Aorta (tissue), 5 donors: ENCODE measurements around the gene SPRTN. TPM values are rescaled to one million over a fixed set of nuclear protein-coding genes. Genes with fewer than 3 reads are reported as not detected.

Experiments
- ATAC-seq: fragments of 200-7000 bp; cut with Tn5 transposase; one replicate; pipeline ENCODE4 v1.9.1; 2022; ENCODE audit warnings: moderate library complexity; ENCODE audit not compliant: low FRiP score
- DNase-seq, 2 donors: peaks; one replicate each; pipeline ENCODE4 v3.0.0-alpha.2; 2020
- H3K27ac ChIP-seq, 2 donors: one replicate each; pipeline ENCODE4 v1.5.1; 2013; ENCODE audit warnings: low read length in 2 of 2, mild to moderate bottlenecking in 2 of 2, moderate library complexity in 2 of 2, control low read depth in 1 of 2, inconsistent platforms in 1 of 2, low read depth in 1 of 2
- H3K27me3 ChIP-seq, 2 donors: one replicate each; pipeline ENCODE4 v1.6.1; 2013; ENCODE audit warnings: control low read depth in 1 of 2, low read length in 1 of 2, mild to moderate bottlenecking in 1 of 2, moderate library complexity in 1 of 2; ENCODE audit not compliant: insufficient read depth in 2 of 2, control insufficient read depth in 1 of 2
- H3K36me3 ChIP-seq, 2 donors: one replicate each; pipeline ENCODE4 v1.6.1; 2013; ENCODE audit warnings: control low read depth in 1 of 2, low read length in 1 of 2, mild to moderate bottlenecking in 1 of 2; ENCODE audit not compliant: insufficient read depth in 2 of 2, control insufficient read depth in 1 of 2
- H3K4me1 ChIP-seq, 2 donors: one replicate each; pipeline ENCODE4 v1.6.1; 2013; ENCODE audit warnings: low read length in 2 of 2, control low read depth in 1 of 2, mild to moderate bottlenecking in 1 of 2, moderate library complexity in 1 of 2; ENCODE audit not compliant: insufficient read depth in 2 of 2, control insufficient read depth in 1 of 2
- H3K4me3 ChIP-seq, 2 donors: one replicate each; pipeline ENCODE4 v1.5.1; 2013; ENCODE audit warnings: low read length in 2 of 2, control low read depth in 1 of 2, mild to moderate bottlenecking in 1 of 2
- H3K9me3 ChIP-seq: one replicate; pipeline ENCODE4 v1.6.1; 2013; ENCODE audit warnings: mild to moderate bottlenecking, low read length; ENCODE audit not compliant: control insufficient read depth
- WGBS, 2 donors: extraction: QIAGEN DNeasy Blood & Tissue Kit; methylation state at CpG; one replicate each; pipeline ENCODE4 v1.1.7; 2013; 5-methylcytosine and 5-hydroxymethylcytosine counted together
- intact Hi-C, 2 donors: fragments of 100-400 bp; cut with DNase I; formaldehyde crosslinking; loops; one replicate each; pipeline versions ENCODE4 v1.14.2 to v1.15.0; 2022
- polyA plus RNA-seq, 2 donors: library from polyadenylated mRNA; stranded (reverse); fragments of 200-250 nt; gene quantifications; one replicate each; pipeline ENCODE4 v1.2.3, GENCODE V29; 2013
- total RNA-seq, 2 donors: library from RNA; stranded (reverse); fragmentation: NEBNext Ultra II Directional; extraction: Animal tissue kit (Norgen Biotek cat#: 25700); gene quantifications; one replicate each; pipeline ENCODE4 v1.2.1, GENCODE V29; 2021
- donor health status: healthy with polysubstance abuse.
- donor health status: Bipolar disorder and iron deficiency.
- donor health status: DM: no; HTN: no; CAD: no.
- donor health status: DM: no; HTN: no; CAD: no.
- donor health status: DM: yes; HTN: yes; CAD: no.

The SPRTN gene
- total and polyA plus RNA-seq, 4 donors = 3.5 to 12.1 (median 6.7) TPM

GRCh38 chr1:231376875-231377549, 38.9 kb downstream of the SPRTN start:
- WGBS, 2 donors = 77 to 81% methylated on average over 5 of the region's 5 CpGs
- no peaks in the 10 kb centered on the region for H3K27me3 ChIP-seq
- no peaks in the 10 kb centered on the region for H3K9me3 ChIP-seq
- intact Hi-C loops = no loop called here
- DNase-seq = no peak
- no peaks in the 10 kb centered on the region for H3K4me1 ChIP-seq
- H3K27ac ChIP-seq = no peak overlapping the region
- H3K36me3 ChIP-seq = no peaks in the 10 kb centered on the region
- no peak overlapping the region for H3K4me3 ChIP-seq
- ATAC-seq = no peak

GRCh38 chr1:231381729-231382128, 43.6 kb downstream of the SPRTN start:
- DNase-seq (no peak), ATAC-seq (no peak)
- H3K27ac ChIP-seq = no peak overlapping the region
- H3K4me3 ChIP-seq = no peak overlapping the region
- 71 to 73% methylated on average over 2 of the region's 2 CpGs for WGBS, 2 donors
- no peaks in the 10 kb centered on the region for H3K9me3 ChIP-seq
- H3K4me1 ChIP-seq = peaks cover 0 to 2% of the 10 kb centered on the region in 2 donors
- H3K36me3 ChIP-seq = no peaks in the 10 kb centered on the region
- no peaks in the 10 kb centered on the region for H3K27me3 ChIP-seq
- intact Hi-C loops = no loop called here

- Histone ChIP-seq H3K36me3 (no peaks in the 10 kb centered on the region), H3K27ac (no peak overlapping the region), H3K27me3 (no peaks in the 10 kb centered on the region), H3K9me3 (no peaks in the 10 kb centered on the region), H3K4me3 (no peak overlapping the region), H3K4me1 (peaks cover 0 to 2% of the 10 kb centered on the region in 2 donors)
- WGBS, 2 donors = 85 to 87% methylated on average over 3 of the region's 3 CpGs
- ATAC-seq (no peak), DNase-seq (no peak)
- intact Hi-C loops = no loop called here
Measured at GRCh38 chr1:231382426-231382825, 44.3 kb downstream of the SPRTN start.

GRCh38 chr1:231383159-231383860, 45.2 kb downstream of the SPRTN start:
- H3K9me3 ChIP-seq = no peaks in the 10 kb centered on the region
- no peaks in the 10 kb centered on the region for H3K27me3 ChIP-seq
- intact Hi-C loops = no loop called here
- H3K27ac ChIP-seq = no peak overlapping the region
- H3K36me3 ChIP-seq = no peaks in the 10 kb centered on the region
- peaks cover 0 to 2% of the 10 kb centered on the region in 2 donors for H3K4me1 ChIP-seq
- no peak overlapping the region for H3K4me3 ChIP-seq
- ATAC-seq (no peak), DNase-seq (no peak)
- WGBS, 2 donors = 62 to 66% methylated on average over 5 of the region's 5 CpGs

GRCh38 chr1:231384696-231385415, 46.8 kb downstream of the SPRTN start:
- no peak for ATAC-seq
- intact Hi-C loops = no loop called here
- no peaks in the 10 kb centered on the region for H3K9me3 ChIP-seq
- 92 to 96% methylated on average over 6 of the region's 6 CpGs for WGBS, 2 donors
- no peaks in the 10 kb centered on the region for H3K36me3 ChIP-seq
- peaks cover 0 to 2% of the 10 kb centered on the region in 2 donors for H3K4me1 ChIP-seq
- no peak for DNase-seq
- H3K27ac ChIP-seq = no peak overlapping the region
- no peak overlapping the region for H3K4me3 ChIP-seq
- H3K27me3 ChIP-seq = no peaks in the 10 kb centered on the region

GRCh38 chr1:231385416-231385748, 47.3 kb downstream of the SPRTN start:
- Histone ChIP-seq H3K36me3 (no peaks in the 10 kb centered on the region), H3K27ac (no peak overlapping the region), H3K4me3 (no peak overlapping the region), H3K27me3 (no peaks in the 10 kb centered on the region), H3K4me1 (peaks cover 0 to 3% of the 10 kb centered on the region in 2 donors), H3K9me3 (no peaks in the 10 kb centered on the region)
- WGBS, 2 donors = 92 to 95% methylated on average over 2 of the region's 2 CpGs
- ATAC-seq (no peak), DNase-seq (no peak)
- intact Hi-C loops = no loop called here

- no peak overlapping the region for H3K27ac ChIP-seq
- H3K36me3 ChIP-seq = no peaks in the 10 kb centered on the region
- no peaks in the 10 kb centered on the region for H3K27me3 ChIP-seq
- no peaks in the 10 kb centered on the region for H3K9me3 ChIP-seq
- DNase-seq = no peak
- no peak for ATAC-seq
- no peak overlapping the region for H3K4me3 ChIP-seq
- intact Hi-C loops = no loop called here
- H3K4me1 ChIP-seq = peaks cover 0 to 4% of the 10 kb centered on the region in 2 donors
Measured at GRCh38 chr1:231386466-231386865, 48.4 kb downstream of the SPRTN start.

- no peaks in the 10 kb centered on the region for H3K36me3 ChIP-seq
- H3K27ac ChIP-seq = no peak overlapping the region
- intact Hi-C loops = no loop called here
- no peak overlapping the region for H3K4me3 ChIP-seq
- peaks cover 0 to 4% of the 10 kb centered on the region in 2 donors for H3K4me1 ChIP-seq
- WGBS, 2 donors = 75 to 87% methylated on average over 5 of the region's 5 CpGs
- H3K27me3 ChIP-seq = no peaks in the 10 kb centered on the region
- ATAC-seq (no peak), DNase-seq (no peak)
- H3K9me3 ChIP-seq = no peaks in the 10 kb centered on the region
Measured at GRCh38 chr1:231387770-231388669, 49.9 kb downstream of the SPRTN start.
